ENCODE results near the gene JAG2.

JAG2 gene

GRCh38 chr14:105092171-105093037 is 76.2 kb downstream of the JAG2 start:
- DNase-seq (ENCODE audit: low read depth, low spot score): no peak

- no peak for DNase-seq (ENCODE audit: low read depth, low spot score)
Observed at GRCh38 chr14:105091517-105092170, 76.9 kb downstream of the JAG2 start.

GRCh38 chr14:105091054-105091516 is 77.5 kb downstream of the JAG2 start:
- DNase-seq (ENCODE audit: low read depth, low spot score): no peak
